Tongue (tissue), 2 donors: ENCODE data around the gene XBP1. TPM values are rescaled to one million over a fixed set of nuclear protein-coding genes. Genes with fewer than 3 reads are reported as not detected.
"Not testable (repeated sequence)": the region's sequence is repeated elsewhere in the genome, so short reads cannot be mapped to it uniquely, and the experiment has no call there.

ENCODE experiments used
- DNase-seq: peaks from one replicate; pipeline ENCODE4 v3.0.0-alpha.2; 2015
- total RNA-seq: library from RNA; depleted of rRNA; stranded (reverse); fragments of >200 nt; gene quantifications from one replicate; pipeline ENCODE4 v1.2.3, GENCODE V29; 2014

The XBP1 gene
- total RNA-seq, 1 donor from 2014 or later: 158 TPM

GRCh38 chr22:28791841-28792490, 8.4 kb downstream of the XBP1 start:
- no peak for DNase-seq

- DNase-seq: no peak
Observed at GRCh38 chr22:28791124-28791523, 9.2 kb downstream of the XBP1 start.

GRCh38 chr22:28788601-28789000, 11.8 kb downstream of the XBP1 start:
- DNase-seq: no peak

GRCh38 chr22:28783786-28784671, 16.3 kb downstream of the XBP1 start:
- DNase-seq: no peak

- DNase-seq: no peak
Observed at GRCh38 chr22:28780296-28780695, 20.1 kb downstream of the XBP1 start.

GRCh38 chr22:28779833-28780232, 20.5 kb downstream of the XBP1 start:
- DNase-seq: no peak

- no peak for DNase-seq
Observed at GRCh38 chr22:28774378-28774777, 26.0 kb downstream of the XBP1 start.

- DNase-seq: no peak
Observed at GRCh38 chr22:28773461-28773867, 26.9 kb downstream of the XBP1 start.

GRCh38 chr22:28772633-28773460, 27.5 kb downstream of the XBP1 start, which contains the start of gene CCDC117:
TSS of gene CCDC117 (plus strand) at chr22:28772695. CDS start at chr22:28772850, 155 bp downstream.
- peak; percentile 98 for DNase-seq

- DNase-seq: peak; percentile 23
Observed at GRCh38 chr22:28771195-28771791, 29.1 kb downstream of the XBP1 start.

GRCh38 chr22:28769394-28770085, 30.8 kb downstream of the XBP1 start:
- no peak for DNase-seq

GRCh38 chr22:28768701-28769393, 31.5 kb downstream of the XBP1 start:
- no peak for DNase-seq

GRCh38 chr22:28766628-28767027, 33.7 kb downstream of the XBP1 start:
- DNase-seq: no peak

- not testable (repeated sequence) for DNase-seq
Observed at GRCh38 chr22:28762000-28762399, 38.4 kb downstream of the XBP1 start.

GRCh38 chr22:28761449-28761755, 39.0 kb downstream of the XBP1 start:
- DNase-seq: no peak

GRCh38 chr22:28759861-28760560, 40.4 kb downstream of the XBP1 start:
- peak; percentile 18 for DNase-seq

- not testable (repeated sequence) for DNase-seq
Observed at GRCh38 chr22:28754512-28754911, 45.9 kb downstream of the XBP1 start.

- DNase-seq: peak; percentile 72
Observed at GRCh38 chr22:28750471-28750881, 49.9 kb downstream of the XBP1 start.
